ENCODE data around the gene DCUN1D5.

DNA sequence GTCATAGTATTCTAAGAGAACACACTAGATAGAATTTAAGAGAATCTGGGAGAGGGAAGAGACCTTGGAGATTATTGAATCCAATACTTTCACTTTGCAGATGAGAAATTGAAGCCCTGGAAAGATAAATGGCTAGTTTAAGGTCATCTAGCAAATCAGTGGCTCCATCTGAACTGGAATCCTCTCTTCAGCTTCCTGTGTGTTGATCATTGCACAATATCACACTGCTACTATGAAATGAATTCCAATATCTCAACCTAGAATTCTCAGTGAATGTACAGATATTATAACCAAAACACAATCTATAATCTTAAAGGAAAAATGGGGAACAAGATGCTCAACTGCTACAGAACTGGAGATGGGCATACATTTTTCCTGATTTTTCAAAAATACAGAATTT, 44.1 kb downstream of the DCUN1D5 start:
- TF ChIP-seq POLR2A (IDR thresholded peaks at IDR 0.05) (no peak), CTCF (IDR thresholded peaks at IDR 0.05) (no peak)

Data from right lobe of liver (tissue), 4 donors.